HG03060 (cell line): ENCODE measurements around the gene PTPN5.

Source experiments
- ATAC-seq: cut with Tn5 transposase; IDR thresholded peaks from one replicate; pipeline ENCODE4 v1.9.1; 2021; ENCODE audit warnings: low read depth, moderate number of reproducible peaks; ENCODE audit not compliant: unreplicated experiment

Gene PTPN5

GRCh38 chr11:18773681-18774080 lies 17.9 kb downstream of the PTPN5 start:
- no peak for ATAC-seq

GRCh38 chr11:18773104-18773503 lies 18.5 kb downstream of the PTPN5 start:
- ATAC-seq: no peak

- ATAC-seq: no peak
Observed at GRCh38 chr11:18772211-18772610, 19.4 kb downstream of the PTPN5 start.

GRCh38 chr11:18771266-18772035 lies 20.1 kb downstream of the PTPN5 start:
- no peak for ATAC-seq

GRCh38 chr11:18770479-18771125 lies 21.0 kb downstream of the PTPN5 start:
- no peak for ATAC-seq

- no peak for ATAC-seq
Observed at GRCh38 chr11:18769802-18770456, 21.7 kb downstream of the PTPN5 start.

GRCh38 chr11:18768978-18769377 lies 22.6 kb downstream of the PTPN5 start:
- no peak for ATAC-seq

- ATAC-seq: peak; percentile 93
Observed at GRCh38 chr11:18768472-18768901, 23.1 kb downstream of the PTPN5 start.

GRCh38 chr11:18766015-18766414 lies 25.6 kb downstream of the PTPN5 start:
- ATAC-seq: no peak

- ATAC-seq: no peak
Observed at GRCh38 chr11:18765554-18765953, 26.0 kb downstream of the PTPN5 start.

GRCh38 chr11:18761741-18762140 lies 29.9 kb downstream of the PTPN5 start:
- ATAC-seq: no peak

GRCh38 chr11:18761144-18761543 lies 30.5 kb downstream of the PTPN5 start:
- ATAC-seq: no peak

GRCh38 chr11:18757811-18758210 lies 33.8 kb downstream of the PTPN5 start:
- ATAC-seq: no peak

GRCh38 chr11:18756889-18757288 lies 34.7 kb downstream of the PTPN5 start:
- ATAC-seq: no peak

GRCh38 chr11:18754308-18754707 lies 37.3 kb downstream of the PTPN5 start:
- no peak for ATAC-seq

- ATAC-seq: no peak
Observed at GRCh38 chr11:18752502-18752901, 39.1 kb downstream of the PTPN5 start.

- ATAC-seq: no peak
Observed at GRCh38 chr11:18750944-18751343, 40.7 kb downstream of the PTPN5 start.

- no peak for ATAC-seq
Observed at GRCh38 chr11:18749681-18750319, 41.8 kb downstream of the PTPN5 start.

GRCh38 chr11:18748766-18749365 lies 42.7 kb downstream of the PTPN5 start:
- ATAC-seq: no peak

- ATAC-seq: no peak
Observed at GRCh38 chr11:18745251-18745650, 46.3 kb downstream of the PTPN5 start.
